GM19351 (cell line): Measurements from ENCODE around the gene FAM222B.
A peak's percentile ranks its signal among the peaks of the same experiment; 100 is the strongest.
"Not testable (repeated sequence)": the region's sequence is repeated elsewhere in the genome, so short reads cannot be mapped to it uniquely, and the experiment has no call there.

ENCODE experiments used
- ATAC-seq: cut with Tn5 transposase; IDR thresholded peaks from one replicate; pipeline ENCODE4 v1.9.1; 2021; ENCODE audit warnings: mild to moderate bottlenecking, moderate library complexity; ENCODE audit not compliant: unreplicated experiment

FAM222B gene

DNA sequence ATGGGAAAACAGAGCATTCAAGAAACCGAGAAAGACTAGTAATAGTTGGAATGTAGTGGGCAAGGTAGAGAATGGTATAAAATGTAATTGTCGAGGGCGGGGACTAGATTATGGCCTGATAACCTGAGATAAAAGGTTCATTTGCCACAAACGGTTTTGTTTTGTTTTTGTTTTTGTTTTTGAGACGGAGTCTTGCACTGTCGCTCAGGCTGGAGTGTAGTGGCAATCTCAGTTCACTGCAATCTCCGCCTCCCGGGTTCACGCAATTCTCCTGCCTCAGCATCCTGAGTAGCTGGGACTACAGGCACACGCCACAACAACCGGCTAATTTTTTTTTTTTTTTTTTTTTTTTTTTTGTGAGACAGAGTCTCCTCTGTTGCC is 112.7 kb downstream of the FAM222B start:
- no peak for ATAC-seq

DNA sequence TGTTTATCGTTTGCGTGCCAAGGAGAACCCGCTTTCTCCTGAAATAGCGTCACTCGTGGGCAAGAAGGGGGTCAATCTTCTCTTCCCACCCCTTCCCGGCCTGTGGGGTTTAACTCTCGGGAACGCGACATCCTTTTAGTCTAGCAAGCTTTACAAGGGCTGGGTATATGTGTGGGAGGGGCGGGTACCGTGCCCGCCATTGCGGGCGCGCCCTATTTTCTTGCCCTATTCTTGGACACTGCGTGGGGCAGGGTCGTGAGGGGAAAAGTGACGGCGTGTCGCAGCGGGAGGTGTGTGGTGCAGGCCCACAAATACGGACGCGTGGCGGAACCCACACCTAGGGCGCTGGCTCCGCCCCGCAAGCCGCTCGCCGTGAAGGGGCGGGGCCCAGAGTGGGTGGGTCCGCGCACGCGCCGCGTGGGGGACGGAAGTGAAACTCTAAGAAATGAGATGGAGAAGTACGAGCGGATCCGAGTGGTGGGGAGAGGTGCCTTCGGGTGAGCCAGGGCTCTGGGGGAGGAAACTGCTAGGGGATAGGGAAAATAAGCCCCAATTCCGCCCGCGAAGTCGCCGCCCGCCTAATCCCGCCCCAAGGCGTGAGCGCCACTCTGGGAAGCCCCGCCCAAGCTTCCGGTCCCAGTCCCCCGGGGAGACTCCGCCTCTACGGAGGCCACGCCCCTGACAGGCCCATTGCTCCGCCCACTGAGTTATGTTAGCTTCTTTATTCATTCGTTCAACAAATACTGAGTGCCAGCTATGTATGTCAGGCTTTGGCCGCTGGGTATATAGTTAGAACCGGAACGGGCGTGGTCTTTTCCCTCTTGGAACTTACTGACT is 114.0 kb downstream of the FAM222B start, which contains the start of gene NEK8:
Gene NEK8, plus strand, starts transcription at position 425 of the 837 bp plus-strand sequence. Its CDS starts 26 bp downstream, at position 451.
- peak; percentile 34 for ATAC-seq

DNA sequence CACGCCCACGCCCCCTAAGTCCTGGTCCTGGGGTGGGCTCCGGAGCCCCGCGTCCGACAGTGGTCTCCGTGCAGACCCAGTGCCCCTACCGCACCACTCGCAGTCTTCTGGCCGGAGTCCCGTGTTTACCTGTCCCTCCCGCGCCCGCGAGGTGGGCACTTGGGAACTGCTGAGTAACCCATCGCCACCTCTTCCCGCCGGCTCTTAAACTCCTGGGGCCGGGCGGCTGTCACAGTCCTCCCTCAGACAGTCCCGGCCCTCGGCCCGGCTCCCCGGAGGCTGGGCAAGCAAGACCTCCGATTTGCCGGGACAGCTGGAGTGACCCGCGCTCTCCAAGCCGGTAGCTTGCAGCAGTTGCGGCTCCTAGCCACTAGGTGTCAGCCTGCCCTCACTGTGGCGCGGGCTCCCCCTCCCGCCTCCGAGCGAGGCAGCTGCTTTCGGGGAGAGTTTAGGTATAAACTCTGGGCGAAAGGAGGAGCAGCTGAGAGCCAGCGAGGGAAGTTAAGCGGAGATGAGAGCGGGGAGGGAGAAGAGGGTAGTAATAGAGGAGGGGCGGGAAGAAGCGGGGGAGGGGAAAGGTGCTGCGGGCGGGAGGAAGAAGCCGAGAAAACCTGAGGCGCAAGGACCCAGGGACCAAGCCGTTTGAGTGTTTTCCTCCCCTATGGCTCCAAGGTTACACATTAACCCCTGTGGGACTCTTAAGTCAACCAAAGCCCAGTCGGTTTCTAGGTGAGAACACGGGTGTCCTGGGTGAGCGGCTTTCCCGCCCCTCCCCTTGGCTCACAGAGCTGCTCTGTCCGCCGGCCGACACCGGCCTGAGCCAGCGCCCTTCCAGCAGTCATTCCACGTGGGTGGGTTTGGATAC is 115.7 kb downstream of the FAM222B start:
- ATAC-seq = no peak

DNA sequence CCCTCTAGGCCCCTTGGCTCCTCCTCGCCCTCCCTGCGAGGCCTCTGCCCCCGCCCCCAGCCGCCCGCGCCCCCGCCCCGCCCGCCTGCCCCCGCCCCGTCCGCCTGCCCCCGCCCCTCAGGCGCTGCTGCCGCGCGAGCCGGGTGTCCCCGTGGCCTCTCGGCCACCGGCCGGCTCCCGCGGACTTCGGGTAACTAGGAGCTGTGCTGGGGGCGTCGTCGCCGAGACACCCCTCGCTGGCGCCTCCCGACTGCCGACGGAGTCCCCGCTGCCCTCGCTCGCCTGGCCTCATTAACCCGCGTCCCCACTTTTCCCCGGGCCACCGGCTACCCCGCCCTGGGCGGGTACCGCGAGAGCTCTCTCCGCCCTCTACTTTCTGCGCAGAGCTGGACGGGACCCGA is 116.4 kb downstream of the FAM222B start, which contains the start of gene TLCD1:
Gene TLCD1, minus strand, starts transcription at position 8 of the 401 bp plus-strand sequence. CDS start 136 bp downstream, outside the sequence.
- no peak for ATAC-seq

DNA sequence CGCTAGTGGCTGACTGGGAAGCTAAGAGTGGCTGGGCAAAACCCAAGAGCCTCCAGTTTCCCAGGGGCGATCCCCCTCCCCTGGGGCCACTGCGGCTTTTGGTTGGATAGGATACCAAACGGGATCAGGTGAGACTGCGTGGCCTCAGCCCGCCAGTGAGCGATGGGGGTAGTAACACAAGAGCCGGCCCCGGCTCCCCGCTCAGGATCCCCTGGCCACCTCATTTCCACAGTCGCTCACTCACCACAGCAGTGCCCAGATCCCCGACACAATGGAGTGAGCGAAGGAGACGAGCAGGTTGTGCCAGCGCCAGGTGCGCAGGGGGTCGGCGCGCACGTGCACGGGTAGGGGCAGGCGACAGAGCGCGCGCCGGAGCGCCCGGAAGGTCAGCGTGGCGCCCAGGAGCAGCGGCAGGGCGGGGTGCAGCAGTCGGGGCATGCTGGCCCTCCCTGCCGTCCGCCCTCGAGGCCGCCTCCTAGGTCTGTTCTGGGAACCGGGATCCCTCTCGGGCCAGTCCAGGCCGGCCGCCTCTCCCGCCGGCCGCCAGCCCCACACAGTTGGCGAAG is 116.8 kb downstream of the FAM222B start:
- ATAC-seq = no peak

DNA sequence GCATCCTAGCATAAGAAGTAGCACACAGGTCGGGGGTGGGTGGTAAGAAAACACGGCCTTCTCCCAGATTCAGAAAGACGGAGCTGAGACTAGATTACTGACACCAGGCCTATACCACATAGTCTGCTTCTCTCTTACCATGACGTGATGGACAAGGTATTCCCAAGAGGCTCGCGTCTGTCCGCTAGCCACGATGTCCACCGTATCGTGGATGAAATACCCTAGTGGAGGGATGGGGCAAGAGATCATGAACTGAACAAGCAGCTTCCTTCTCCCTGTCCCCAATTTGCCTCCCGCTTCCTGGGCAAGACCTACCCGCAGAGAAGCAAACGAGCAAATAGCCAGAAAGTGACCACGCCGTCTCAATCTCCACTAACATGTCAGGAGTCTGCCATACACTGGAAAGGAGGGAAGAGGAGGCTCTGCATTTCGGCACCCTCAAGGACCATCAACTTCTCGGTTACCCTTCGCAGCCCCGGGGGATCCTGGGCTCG is 117.4 kb downstream of the FAM222B start:
- no peak for ATAC-seq

DNA sequence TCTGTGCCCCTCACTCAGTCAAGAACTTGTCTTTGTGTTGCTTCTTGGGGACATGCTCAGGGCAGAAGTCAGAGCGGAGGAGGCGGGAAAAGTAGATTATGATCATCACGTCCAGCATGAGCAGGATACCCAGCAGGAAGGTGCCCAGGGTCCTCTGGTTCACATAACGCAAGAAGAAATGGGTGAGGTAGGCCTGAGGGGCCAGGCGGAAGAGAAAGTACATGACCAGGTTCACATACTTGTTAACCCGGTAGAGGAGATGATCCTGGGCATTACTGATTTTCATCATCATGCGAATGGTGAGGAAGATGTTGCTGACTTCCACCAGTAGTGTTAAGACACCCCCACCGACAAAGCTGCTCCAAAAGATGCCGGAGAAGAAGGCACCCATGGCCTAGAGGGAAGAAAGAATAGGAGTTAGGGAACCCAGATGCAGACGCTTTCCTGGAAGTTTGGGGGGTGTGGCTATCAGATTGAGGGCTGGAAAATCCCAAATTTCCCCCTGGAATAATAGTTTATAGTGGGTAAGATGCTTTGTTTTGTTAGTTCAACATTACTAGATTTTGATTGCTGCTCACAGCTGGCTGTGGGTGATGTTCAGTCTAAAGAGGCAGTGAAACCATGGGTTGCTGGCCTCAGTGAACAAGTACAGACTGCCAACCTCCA is 118.0 kb downstream of the FAM222B start:
- ATAC-seq = no peak

DNA sequence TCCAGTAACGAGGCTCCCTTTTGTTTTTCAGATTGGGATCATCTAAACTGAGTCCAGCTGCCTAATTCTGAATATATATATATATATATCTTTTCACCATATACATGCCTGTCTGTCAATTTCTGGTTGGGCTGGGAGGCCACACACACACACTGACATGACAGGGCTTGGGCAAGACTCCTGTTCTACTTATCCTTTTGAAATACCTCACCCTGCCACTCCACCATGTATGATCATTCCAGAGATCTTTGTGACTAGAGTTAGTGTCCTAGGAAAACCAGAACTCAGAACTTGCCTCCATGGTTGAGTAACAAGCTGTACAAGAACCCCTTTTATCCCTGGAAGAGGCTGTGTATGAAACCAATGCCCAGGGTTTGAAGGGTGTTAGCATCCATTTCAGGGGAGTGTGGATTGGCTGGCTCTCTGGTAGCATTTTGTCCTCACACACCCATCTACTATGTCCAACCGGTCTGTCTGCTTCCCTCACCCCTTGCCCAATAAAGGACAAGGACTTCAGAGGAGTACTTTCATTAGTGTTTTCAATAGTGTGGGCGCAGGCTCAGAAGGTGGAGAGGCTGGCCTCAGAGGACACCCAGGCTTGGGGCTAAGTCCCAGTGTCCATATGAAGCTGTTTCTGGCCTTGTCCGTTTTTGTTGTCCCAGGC is 118.6 kb downstream of the FAM222B start:
- ATAC-seq = not testable (repeated sequence)

DNA sequence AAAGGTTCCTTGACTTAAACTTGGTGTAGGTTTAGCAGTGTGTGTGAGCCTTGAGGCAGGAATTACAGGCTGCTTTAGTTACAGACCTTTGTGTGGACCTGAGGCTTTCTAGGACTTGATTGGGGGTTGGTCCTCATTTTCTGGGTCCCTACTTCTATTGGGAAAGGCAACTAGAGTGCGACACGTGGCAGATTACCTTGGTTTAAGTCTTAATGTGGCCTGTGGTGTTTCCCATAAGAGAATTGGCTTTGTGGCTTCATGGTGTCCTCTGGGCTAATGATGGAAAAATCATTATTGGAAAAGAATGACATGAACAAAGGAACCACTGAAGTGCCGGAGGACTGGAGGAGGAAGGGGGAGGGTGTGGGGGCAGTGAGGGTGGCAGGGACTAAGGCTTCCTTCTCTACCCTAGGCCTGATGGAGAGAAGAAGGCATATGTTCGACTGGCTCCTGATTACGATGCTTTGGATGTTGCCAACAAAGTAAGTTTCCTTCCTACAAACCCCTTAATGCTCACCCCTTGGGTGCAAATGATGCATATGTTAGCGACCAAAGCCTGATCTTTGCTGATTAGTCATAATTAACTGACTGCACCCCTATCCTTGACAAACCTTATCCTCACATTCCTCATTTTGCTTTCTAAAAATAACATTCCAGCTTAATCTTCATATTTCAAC is 119.3 kb downstream of the FAM222B start:
- ATAC-seq = no peak

DNA sequence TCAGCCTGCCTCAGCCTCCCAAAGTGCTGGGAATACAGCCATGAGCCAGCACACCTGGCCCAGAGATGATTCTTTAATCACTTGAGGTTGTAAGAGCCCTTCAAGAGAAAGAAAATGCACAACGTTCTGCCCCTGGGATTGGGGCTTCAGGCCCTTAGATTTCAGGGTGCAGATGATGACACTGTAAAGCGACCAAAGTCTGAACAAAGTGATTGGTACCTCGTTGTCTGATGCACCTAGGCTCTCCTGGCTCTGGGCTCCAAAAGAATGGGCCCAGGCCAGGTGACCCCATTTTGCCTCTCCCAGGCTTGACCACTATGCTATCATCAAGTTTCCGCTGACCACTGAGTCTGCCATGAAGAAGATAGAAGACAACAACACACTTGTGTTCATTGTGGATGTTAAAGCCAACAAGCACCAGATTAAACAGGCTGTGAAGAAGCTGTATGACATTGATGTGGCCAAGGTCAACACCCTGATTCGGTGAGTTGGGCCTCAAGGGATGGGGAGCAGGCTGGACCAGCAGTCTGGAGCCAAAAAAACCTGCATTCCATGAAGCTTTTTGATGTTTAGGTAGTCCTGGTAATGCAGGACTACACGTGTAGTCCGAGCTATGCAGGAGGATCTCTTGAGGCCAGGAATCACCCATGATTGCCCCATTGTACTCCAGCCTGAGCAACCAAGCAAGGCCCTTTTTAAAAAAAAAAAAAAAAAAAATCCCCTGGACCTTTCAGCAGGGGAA is 120.0 kb downstream of the FAM222B start:
- no peak for ATAC-seq

DNA sequence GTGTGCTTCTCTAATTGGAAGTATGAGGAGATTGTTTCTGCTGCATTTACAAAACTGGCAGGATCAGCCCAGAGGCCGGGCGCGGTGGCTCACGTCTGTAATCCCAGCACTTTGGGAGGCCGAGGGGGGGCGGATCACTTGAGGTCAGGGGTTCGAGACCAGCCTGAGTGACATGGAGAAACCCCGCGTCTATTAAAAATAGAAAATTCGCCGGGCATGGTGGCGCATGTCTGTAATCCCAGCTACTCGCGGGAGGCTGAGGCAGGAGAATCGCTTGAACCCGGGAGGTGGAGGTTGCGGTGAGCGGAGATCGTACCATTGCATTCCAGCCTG is 121.6 kb downstream of the FAM222B start:
- not testable (repeated sequence) for ATAC-seq

DNA sequence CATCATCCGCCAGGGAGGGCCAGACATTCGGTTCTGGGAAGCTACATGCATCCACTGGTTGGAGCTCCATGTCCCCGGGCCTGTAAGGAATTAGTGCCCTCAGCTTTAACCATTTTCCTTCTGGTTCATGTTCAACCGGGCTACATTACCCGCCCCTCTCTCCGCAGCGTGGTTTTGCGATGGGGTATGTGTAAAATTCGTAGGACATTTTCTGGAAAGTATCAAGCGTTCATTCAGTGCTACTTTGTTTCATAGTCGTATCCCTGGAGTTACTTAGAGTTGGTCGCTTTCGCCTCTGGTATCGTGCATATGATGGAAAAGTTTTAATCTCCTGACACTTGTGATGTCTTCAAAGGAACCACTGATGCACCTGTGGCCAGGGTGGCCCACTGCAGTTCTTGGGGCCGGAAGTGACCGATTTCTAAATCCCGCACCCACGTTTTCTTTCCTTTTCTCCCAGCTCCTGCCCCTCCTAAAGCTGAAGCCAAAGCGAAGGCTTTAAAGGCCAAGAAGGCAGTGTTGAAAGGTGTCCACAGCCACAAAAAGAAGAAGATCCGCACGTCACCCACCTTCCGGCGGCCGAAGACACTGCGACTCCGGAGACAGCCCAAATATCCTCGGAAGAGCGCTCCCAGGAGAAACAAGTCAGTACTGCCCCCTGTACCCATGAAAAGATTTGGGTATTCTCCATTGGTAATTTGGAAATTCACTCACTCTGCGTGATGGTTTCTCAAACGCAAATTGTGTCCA is 122.2 kb downstream of the FAM222B start:
- ATAC-seq = no peak

DNA sequence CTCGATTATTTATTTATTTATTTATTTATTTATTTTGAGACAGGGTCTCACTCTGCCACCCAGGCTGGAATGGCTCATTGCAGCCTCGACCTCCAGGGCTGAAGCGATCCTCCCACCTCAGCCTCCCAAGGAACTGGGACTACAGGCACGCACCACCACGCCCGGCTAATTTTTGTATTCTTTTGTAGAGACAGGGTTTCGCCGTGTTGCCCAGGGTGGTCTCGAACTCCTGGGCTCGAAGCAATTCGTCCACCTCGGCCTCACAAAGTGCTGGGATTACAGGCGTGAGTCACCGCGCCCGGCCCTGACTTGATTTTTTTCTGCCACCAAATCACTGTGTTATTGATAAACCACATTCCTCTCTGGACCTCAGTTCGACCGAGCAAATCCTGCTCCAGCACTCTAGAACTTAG is 123.6 kb downstream of the FAM222B start:
- no peak for ATAC-seq

DNA sequence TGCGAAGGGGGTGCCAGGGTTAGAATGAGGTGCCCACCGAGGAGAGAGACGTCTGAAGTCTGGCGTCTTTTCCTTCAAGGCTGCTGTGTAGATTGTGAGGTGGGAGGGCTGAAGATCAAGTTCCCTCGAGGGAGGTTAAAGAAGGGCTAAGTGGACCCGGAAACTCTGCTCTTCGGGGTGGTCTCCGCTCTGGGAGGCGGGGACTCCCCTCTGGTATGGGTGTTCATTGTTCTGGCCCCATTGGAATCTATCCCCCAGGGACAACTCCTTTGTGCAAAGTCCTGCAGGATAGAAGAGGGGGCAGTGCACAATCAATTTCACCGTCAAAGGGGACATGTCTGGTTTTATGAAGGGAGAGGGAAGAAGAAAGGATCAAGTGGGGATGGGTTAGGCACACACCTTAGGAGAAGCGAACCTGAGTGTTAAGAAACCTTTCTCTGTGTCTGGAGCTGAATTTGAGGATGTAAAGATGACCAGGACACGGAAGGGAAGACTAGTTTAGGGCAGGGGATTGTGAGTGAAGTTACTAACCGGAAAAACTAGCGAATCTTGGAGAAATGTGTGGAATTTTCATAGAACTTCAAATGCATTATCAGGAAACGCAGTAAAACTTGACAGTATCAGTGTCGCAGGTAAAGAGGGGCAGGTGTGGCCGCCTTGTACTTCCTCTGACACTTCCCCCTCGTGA is 124.1 kb downstream of the FAM222B start:
- no peak for ATAC-seq

DNA sequence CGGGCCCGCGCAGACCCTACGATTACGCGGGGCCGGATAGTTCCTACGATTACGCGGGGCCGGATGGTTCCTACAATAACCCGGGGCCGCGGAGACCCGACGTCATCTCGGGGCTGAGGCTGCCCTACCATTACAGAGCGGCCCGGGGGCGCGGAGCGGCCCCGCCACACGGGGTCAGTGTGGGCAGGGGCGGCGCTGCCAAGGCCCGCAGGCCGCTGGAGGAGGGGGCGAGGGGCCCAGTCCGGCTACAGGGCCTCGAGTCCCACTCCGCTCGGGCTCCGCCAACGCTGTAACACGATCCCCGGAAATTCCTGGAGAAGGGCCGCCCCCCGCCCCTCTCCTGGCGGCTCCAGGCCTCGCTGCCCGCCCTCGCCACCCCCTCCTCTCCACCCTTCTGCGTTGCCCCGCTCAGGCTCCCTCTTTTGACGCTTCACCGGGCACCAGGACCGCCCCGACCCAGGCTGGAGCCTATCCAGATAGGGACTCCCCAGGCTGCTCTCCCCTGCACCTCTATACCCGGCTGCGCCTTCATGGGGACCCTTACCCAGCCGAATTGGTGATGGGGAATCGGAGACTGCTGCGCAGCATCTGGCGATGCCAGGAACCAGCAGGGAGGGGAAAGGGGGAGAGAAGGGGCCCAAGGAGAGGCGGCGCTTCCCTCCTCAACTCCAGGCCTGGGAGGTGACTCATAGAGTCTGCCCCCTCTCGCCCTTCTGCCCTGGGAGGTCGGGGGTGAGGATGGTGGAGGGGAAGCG is 124.8 kb downstream of the FAM222B start, which contains the start of gene RAB34:
Gene RAB34, minus strand, starts transcription at position 291 of the 755 bp plus-strand sequence. CDS start 602 bp downstream, outside the sequence.
- ATAC-seq = no peak

DNA sequence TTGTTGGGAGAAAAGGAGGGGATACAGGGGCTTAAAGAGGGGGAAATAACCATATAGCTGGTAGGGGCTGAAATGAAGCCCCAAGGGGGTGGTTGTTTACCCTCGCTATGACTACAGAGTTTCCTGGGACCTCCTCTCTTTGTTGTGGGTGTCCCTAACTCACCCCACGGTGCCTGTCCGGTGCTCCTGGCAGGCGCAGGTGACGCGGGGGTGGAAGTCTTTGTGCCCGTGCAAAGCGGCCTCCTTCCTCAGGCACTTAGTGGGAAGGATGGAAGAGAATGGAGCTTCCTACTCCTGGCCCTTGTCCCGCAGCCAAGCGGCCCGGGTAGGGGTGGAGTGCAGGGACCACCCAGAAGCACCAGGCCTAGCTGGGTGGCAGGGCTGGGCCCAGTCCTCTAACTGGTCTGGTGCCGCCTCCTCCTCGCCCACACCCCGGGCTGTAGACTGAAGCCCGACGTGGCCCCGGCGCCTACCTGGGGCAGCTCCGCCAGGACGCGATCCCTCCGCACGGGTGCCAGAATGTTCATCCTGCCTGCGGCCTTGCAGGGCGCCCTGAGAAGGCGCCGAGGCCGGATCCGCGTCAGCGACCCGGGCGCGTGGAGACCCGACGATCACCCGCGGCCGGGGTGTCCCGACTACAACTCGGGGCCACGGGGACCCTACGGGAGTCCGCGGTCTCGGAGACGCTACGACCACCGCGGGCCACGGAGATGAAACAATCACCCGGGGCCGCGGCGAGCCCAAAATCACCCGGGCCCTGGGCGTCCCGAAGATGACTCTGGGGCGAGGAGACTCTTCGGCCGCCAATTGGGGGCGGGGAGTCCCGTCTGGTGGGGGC is 125.6 kb downstream of the FAM222B start:
- ATAC-seq = no peak
